OCI-LY7 (cell line): ENCODE data around the gene AMELY. TPM values are rescaled to one million over a fixed set of nuclear protein-coding genes. Genes with fewer than 3 reads are reported as not detected.

Experiments used
- BruUV-seq: library from RNA; stranded (reverse); fragments of 400-500 nt; replicated peaks from 2 replicates; lab custom pipeline; 2021; lab: Mats Ljungman, UMichigan
- CTCF ChIA-PET: fragments of 300-600 bp; sonication (Branson Sonifier 250); formaldehyde crosslinking; loops from one replicate; lab custom pipeline; 2022; ENCODE audit warnings: antibody characterized with exemption; ENCODE audit not compliant: unreplicated experiment; lab: Charles Lee
- POLR2A ChIA-PET: fragments of 300-600 bp; sonication (Branson Sonifier 250); formaldehyde crosslinking; loops from one replicate; lab custom pipeline; 2022; ENCODE audit warnings: antibody characterized with exemption; lab: Charles Lee
- DNase-seq: peaks from one replicate; pipeline ENCODE4 v3.0.0-alpha.2; 2015; ENCODE audit warnings: low spot score
- H2AFZ ChIP-seq: fragments of 200-600 bp; sonication (generic), shearing (Covaris generic); 2 replicates; pipeline ENCODE4 v1.6.1; 2014; ENCODE audit warnings: mild to moderate bottlenecking, antibody characterized with exemption, low read length, moderate library complexity
- H3K27ac ChIP-seq: fragments of 200-600 bp; sonication (generic); 2 replicates; pipeline ENCODE4 v1.5.1; 2014; ENCODE audit warnings: mixed run types, low read depth, mild to moderate bottlenecking, moderate library complexity, low read length, inconsistent platforms; ENCODE audit not compliant: poor library complexity, severe bottlenecking
- H3K36me3 ChIP-seq: fragments of 200-600 bp; sonication (generic); 2 replicates; pipeline ENCODE4 v1.6.1; 2014; ENCODE audit warnings: mild to moderate bottlenecking, antibody characterized with exemption, low read length, moderate library complexity, mixed read lengths; ENCODE audit not compliant: insufficient read depth
- H3K4me1 ChIP-seq: fragments of 200-600 bp; sonication (generic); 2 replicates; pipeline ENCODE4 v1.5.1; 2014; ENCODE audit warnings: mild to moderate bottlenecking, low read length; ENCODE audit not compliant: insufficient read depth, poor library complexity, severe bottlenecking
- H3K4me2 ChIP-seq: fragments of 200-600 bp; sonication (generic); 2 replicates; pipeline ENCODE4 v1.6.1; 2014; ENCODE audit warnings: mild to moderate bottlenecking, low read length
- H3K4me3 ChIP-seq: fragments of 200-600 bp; sonication (generic); 2 replicates; pipeline ENCODE4 v1.5.1; 2014; ENCODE audit warnings: mild to moderate bottlenecking, low read depth, low read length; ENCODE audit not compliant: poor library complexity, severe bottlenecking
- H3K79me2 ChIP-seq: fragments of 200-600 bp; sonication (generic); 2 replicates; pipeline ENCODE4 v1.6.1; 2016; ENCODE audit warnings: low read depth, mild to moderate bottlenecking, low read length, moderate library complexity, mixed read lengths; ENCODE audit not compliant: insufficient read depth
- H3K9me2 ChIP-seq: fragments of 200-600 bp; sonication (generic); 2 replicates; pipeline ENCODE4 v1.6.1; 2016; ENCODE audit warnings: mild to moderate bottlenecking, low read length, mixed read lengths; ENCODE audit not compliant: insufficient read depth
- H3K9me3 ChIP-seq: fragments of 200-600 bp; sonication (generic); 2 replicates; pipeline ENCODE4 v1.6.1; 2014; ENCODE audit warnings: mild to moderate bottlenecking, mixed run types, low read length, mixed read lengths
- H4K20me1 ChIP-seq: fragments of 200-600 bp; sonication (generic); 2 replicates; pipeline ENCODE4 v1.6.1; 2014; ENCODE audit warnings: mild to moderate bottlenecking, antibody characterized with exemption, low read length, moderate library complexity, mixed read lengths; ENCODE audit not compliant: insufficient read depth
- EZH2phosphoT487 ChIP-seq: fragments of 200-600 bp; sonication (generic); IDR thresholded peaks from 2 replicates; pipeline ENCODE4 v1.6.1; 2018; ENCODE audit warnings: low read depth, borderline replicate concordance, mild to moderate bottlenecking, mixed run types, antibody characterized with exemption, low read length, moderate library complexity, mixed read lengths
- intact Hi-C: fragments of 100-400 bp; cut with micrococcal nuclease; formaldehyde crosslinking; loops from one replicate; pipeline ENCODE4 v1.10.0; 2022; ENCODE audit not compliant: unreplicated experiment
- total RNA-seq, 2 experiments: library from RNA; depleted of rRNA in 1 of 2; stranded (reverse); fragments of >200 nt in 1 of 2; shearing (Covaris generic) in 1 of 2; gene quantifications; 2 replicates each; pipeline ENCODE4 v1.2.3, GENCODE V29; 2014 to 2022
- TF ChIP-seq, protein P1 (sequence below): fragments of 200-600 bp; sonication (generic); conservative IDR thresholded peaks from 2 replicates; pipeline ENCODE4 v1.5.1; 2014; ENCODE audit warnings: mild to moderate bottlenecking, antibody characterized with exemption, low read length, moderate library complexity, mixed read lengths

The AMELY gene
- total RNA-seq, 2 experiments from 2014 or later: not detected

DNA sequence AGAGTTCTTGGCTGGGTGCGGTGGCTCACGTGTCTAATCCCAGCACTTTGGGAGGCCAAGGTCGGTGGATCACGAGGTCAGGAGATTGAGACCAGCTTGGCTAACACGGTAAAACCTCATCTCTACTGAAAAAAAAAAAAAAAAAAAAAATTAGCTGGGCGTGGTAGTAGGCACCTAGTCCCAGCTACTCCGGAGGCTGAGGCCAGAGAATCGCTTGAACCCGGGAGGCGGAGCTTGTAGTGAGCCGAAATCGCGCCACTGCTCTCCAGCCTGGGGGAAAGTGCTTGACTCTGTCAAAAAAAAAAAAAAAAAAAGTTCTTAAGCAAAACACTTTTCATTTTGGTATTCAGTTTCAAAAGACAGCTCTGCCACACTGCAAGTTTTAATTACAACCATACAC lies 36.8 kb upstream of the AMELY start:
- no peak for TF ChIP-seq EZH2phosphoT487
- TF ChIP-seq, protein P1, sequence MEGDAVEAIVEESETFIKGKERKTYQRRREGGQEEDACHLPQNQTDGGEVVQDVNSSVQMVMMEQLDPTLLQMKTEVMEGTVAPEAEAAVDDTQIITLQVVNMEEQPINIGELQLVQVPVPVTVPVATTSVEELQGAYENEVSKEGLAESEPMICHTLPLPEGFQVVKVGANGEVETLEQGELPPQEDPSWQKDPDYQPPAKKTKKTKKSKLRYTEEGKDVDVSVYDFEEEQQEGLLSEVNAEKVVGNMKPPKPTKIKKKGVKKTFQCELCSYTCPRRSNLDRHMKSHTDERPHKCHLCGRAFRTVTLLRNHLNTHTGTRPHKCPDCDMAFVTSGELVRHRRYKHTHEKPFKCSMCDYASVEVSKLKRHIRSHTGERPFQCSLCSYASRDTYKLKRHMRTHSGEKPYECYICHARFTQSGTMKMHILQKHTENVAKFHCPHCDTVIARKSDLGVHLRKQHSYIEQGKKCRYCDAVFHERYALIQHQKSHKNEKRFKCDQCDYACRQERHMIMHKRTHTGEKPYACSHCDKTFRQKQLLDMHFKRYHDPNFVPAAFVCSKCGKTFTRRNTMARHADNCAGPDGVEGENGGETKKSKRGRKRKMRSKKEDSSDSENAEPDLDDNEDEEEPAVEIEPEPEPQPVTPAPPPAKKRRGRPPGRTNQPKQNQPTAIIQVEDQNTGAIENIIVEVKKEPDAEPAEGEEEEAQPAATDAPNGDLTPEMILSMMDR: no peak
- H2AFZ ChIP-seq: no peak overlapping the region
- no peak for DNase-seq
- no peaks in the 10 kb centered on the region for H4K20me1 ChIP-seq
- H3K27ac ChIP-seq: no peak overlapping the region
- H3K9me3 ChIP-seq: no peaks in the 10 kb centered on the region
- POLR2A ChIA-PET: interaction anchor here (0.6 to 0.7 kb wide), 3 partner anchors 39 to 419 kb away, joined by 3 to 5 read pairs (median 4); no protein-coding TSS in a partner anchor
- H3K4me3 ChIP-seq: no peak overlapping the region
- no peak overlapping the region for H3K4me2 ChIP-seq
- BruUV-seq: no TSS peak
- CTCF ChIA-PET: interaction anchor here (1.1 kb wide), 1 partner anchor 14 kb away, joined by 3 read pairs; no protein-coding TSS in a partner anchor
- H3K79me2 ChIP-seq: no peaks in the 10 kb centered on the region
- no peaks in the 10 kb centered on the region for H3K9me2 ChIP-seq
- no peaks in the 10 kb centered on the region for H3K4me1 ChIP-seq
- no peaks in the 10 kb centered on the region for H3K36me3 ChIP-seq
- intact Hi-C loops: no loop called here

DNA sequence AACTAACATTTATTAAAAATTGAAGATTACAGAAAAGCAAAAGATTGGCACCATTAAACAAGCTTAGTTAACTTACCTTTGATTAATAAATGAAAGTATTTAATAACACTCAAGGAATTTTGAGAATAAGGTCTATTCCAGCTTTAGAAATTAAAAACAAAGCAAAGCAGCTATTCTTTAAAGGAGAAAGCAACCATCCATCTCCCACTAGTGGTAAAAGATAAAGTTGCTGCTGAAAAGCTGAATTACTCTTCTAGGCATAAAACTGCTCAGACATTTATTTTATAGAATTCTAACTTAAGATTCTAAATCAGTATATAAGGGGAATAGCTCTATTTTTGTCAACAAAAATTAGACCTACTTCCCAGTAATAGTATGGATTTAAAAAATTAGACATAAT lies 36.1 kb upstream of the AMELY start:
- Histone ChIP-seq H3K4me1 (no peaks in the 10 kb centered on the region), H3K9me3 (no peaks in the 10 kb centered on the region), H4K20me1 (no peaks in the 10 kb centered on the region), H3K36me3 (no peaks in the 10 kb centered on the region), H3K4me2 (no peak overlapping the region), H3K27ac (no peak overlapping the region), H3K4me3 (no peak overlapping the region), H2AFZ (no peak overlapping the region), H3K79me2 (no peaks in the 10 kb centered on the region), H3K9me2 (no peaks in the 10 kb centered on the region)
- peak; percentile 21 for DNase-seq
- intact Hi-C loops: no loop called here
- CTCF ChIA-PET: interaction anchor here (1.1 kb wide), 1 partner anchor 14 kb away, joined by 3 read pairs; no protein-coding TSS in a partner anchor
- POLR2A ChIA-PET: interaction anchor here (1.5 to 2.0 kb wide), 2 partner anchors 14 to 38 kb away, joined by 4 to 18 read pairs; partner anchors contain the start of gene TBL1Y
- no TSS peak for BruUV-seq
- TF ChIP-seq EZH2phosphoT487: no peak
- TF ChIP-seq, protein P1: peak; percentile 73

DNA sequence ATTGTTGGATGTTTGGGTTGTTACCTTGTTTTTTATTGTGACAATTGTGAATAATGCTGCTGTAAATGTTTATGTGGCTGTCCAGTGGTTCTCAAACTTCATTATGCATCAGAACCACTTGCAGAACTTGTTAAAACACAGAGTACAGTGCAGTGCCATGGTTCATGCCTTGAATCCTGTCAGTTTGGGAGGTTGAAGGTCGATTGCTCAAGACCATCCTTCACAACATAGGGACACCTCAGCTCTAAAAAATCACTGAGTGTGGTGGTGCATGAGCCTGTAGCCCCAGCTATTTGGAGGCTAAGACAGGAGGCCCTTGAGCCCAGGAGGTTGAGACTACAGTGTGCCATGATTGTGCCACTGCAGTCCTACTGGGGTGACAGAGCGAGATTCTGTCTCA lies 23.9 kb upstream of the AMELY start:
- intact Hi-C loops: no loop called here
- Histone ChIP-seq H3K9me3 (no peaks in the 10 kb centered on the region), H3K27ac (no peak overlapping the region), H3K9me2 (no peaks in the 10 kb centered on the region), H3K4me3 (no peak overlapping the region), H2AFZ (no peak overlapping the region), H3K79me2 (no peaks in the 10 kb centered on the region), H3K4me1 (no peaks in the 10 kb centered on the region), H3K36me3 (no peaks in the 10 kb centered on the region; the same call in 1 of the 2 replicates), H4K20me1 (no peaks in the 10 kb centered on the region), H3K4me2 (no peak overlapping the region)
- ChIA-PET POLR2A (no interaction called here), CTCF (no interaction called here)
- BruUV-seq: no TSS peak
- DNase-seq: no peak
- no peak for TF ChIP-seq EZH2phosphoT487
- TF ChIP-seq, protein P1: no peak
